Activated CD4-positive, alpha-beta T cell treated with anti-CD3 and anti-CD28 coated beads for 24 hours (primary cell): ENCODE results near the gene GGCX.
"Not testable (repeated sequence)": the region's sequence is repeated elsewhere in the genome, so short reads cannot be mapped to it uniquely, and the experiment has no call there.

ENCODE experiments used
- DNase-seq, 2 donors: peaks; one replicate each; pipeline ENCODE4 v3.0.0-alpha.2; 2020; ENCODE audit warnings: low read depth in 2 of 2

Gene GGCX

DNA sequence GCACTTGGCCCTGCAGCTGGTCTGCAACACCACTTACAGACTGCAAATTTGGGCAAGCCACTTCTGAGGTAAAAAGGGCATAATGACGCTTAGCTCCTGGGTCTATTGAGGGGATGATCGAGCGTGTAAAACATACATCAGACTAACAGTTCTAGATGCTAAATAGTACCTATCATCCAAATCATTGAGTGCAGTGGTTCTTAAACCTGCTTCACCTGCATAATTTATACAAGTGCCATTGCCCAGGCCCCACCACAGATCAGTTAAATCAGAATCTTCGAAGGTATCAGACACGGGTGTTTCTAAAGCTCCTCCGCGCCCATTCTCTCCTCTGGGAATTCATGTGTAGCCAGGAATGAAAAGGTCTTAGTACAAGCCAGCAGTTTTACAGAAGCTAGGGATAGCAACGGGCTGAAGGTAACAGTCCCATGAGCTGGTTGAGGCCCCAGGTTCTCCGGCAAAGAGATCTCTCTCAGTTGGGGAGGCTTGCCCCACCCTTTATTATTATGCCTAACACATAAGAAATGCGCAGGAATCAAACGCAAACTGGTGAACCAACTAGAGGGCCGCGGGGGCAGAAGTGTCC, 33.5 kb upstream of the GGCX start:
- DNase-seq, result no peak

DNA sequence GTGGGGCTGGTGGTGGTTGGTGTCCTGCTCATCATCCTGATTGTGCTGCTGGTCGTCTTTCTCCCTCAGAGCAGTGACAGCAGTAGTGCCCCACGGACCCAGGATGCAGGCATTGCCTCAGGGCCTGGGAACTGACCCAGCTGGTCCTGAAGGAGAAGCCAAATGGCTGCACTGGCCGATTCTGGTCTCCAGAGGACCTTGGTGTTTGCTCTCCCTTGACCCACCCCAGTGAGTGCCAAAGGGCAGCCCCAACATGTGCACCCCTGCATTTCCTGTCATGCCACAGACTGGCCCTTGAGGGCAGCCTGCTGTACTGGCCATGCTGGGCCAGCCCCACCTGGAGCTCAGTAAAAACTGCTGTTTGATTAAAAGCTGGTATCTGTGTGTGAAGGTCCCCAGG, 31.7 kb upstream of the GGCX start:
- DNase-seq, result no peak

DNA sequence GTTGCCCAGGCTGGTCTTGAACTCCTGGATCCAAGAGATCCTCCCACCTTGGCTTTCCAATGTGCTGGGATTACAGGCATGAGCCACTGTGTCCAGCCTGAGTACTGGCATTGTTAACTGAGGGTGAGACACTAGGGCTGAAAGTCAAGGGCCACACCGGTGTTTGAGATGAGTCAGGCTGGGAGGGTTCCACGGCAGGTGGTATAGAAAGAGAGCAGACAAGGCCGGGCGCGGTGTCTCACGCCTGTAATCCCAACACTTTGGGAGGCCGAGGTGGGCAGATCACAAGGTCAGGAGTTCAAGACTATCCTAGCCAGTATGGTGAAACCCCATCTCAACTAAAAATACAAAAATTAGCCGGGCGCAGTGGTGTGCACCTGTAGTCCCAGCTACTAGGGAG, 31.0 kb upstream of the GGCX start:
- not testable (repeated sequence) for DNase-seq

DNA sequence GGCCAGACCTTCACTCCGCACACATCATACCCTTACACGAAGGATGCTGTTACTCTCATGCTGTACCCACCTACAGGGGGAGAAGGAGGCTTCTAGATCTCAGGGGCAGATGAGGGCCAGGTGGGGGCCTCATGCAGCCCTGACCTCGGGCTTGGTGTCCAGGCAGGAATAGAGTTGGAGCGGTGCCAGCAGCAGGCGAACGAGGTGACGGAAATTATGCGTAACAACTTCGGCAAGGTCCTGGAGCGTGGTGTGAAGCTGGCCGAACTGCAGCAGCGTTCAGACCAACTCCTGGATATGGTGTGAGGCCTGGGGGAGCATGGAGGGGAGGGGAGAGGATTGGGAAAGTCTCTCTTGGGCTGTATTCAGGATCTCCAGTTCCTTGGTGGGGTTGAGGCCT, 30.3 kb upstream of the GGCX start:
- no peak for DNase-seq

DNA sequence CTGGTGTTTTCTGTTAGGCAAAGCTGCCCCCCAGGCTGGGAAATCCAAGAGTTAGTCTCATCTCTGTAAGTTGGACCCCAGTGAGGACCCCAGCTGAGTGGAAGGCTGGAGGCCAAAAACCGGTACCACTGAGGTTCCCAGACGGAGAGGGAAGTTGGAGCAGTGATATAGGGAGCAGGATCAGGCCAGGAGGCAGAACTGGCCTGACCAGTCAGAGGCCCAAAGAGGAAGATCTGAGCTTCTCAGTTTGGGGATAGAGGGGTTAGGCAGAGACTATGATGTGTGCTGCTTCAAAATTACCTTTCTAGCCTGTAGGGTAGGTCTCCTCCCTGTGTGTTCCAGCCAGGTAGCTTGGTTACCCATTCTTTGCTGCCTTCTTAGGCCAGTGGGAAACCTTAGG, 29.7 kb upstream of the GGCX start:
- no peak for DNase-seq

DNA sequence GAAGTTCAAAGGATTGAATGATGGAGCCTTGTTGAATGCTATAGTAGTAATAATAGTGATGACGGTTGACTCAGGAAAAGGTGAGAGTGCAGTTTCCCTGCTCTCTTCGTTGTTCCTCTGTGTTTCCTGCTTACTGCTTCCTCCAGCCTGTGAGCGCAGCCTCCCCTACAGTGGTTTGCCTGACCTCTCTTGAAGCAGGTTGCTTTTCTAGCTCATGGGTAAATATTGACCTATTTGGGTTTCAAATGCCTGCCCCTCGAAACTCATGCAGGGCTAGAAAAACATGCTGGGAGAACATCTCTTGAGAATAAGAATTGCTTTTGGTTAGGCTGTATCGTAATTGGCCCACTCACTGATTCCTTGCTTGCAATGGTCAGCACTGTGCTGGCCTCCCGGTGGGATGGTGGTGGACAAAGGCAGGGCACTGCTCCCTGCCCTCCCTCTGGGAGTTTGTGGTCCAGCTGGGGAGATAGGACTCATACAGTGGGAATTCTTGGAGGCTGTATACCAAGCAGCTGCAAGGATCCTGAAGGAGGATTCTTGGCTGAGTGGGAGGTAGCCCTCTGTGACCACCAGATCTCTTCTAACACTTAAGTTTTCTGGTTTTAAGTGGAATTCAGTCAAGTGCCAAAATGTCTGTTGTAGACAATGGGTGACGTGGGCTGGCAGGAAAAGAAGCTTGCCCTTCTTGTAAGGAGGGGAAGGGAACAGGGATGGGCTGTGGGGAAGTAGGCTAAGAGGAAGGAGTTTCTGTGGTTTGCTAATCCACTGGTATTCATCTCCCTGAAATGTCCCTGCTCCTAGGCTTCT, 28.9 kb upstream of the GGCX start:
- no peak for DNase-seq

DNA sequence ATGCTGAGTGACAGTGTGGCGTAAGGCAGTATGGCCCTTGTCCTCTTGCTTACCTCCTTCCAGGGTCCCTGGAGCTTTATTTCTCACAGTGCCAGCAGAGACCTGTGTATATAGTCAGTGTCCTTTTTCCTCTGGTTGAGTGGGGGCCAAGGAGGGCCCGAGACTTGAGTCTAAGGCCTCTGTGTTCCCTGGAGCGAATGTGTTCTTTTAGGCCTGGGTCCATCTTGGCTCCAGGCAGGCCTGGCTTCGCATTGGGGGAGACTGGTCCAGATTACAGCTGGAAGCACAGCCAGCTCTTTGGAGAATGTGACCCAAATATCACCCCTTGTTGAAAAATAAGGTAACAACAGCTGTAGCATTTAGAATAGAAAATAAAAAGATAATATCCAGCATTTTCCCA, 27.9 kb upstream of the GGCX start:
- no peak for DNase-seq

DNA sequence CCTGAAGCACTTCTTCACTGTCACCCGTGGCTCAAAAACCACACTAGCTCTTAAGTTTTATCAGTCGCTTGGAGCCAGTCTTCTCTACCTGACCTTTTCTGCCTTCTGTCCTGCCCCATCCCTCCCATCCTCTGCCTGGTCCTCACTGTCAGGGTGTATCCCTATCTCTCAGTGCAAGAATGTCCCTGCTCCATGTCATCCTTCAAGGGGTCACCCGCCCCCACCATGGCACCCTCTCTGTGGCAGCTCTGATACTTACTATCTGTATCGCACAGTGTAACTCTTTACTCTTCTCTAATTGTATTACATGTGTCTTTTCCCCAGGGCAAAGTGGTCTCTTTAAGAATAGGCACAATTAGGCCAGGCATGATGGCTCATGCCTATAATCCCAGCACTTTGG, 27.4 kb upstream of the GGCX start:
- no peak for DNase-seq

DNA sequence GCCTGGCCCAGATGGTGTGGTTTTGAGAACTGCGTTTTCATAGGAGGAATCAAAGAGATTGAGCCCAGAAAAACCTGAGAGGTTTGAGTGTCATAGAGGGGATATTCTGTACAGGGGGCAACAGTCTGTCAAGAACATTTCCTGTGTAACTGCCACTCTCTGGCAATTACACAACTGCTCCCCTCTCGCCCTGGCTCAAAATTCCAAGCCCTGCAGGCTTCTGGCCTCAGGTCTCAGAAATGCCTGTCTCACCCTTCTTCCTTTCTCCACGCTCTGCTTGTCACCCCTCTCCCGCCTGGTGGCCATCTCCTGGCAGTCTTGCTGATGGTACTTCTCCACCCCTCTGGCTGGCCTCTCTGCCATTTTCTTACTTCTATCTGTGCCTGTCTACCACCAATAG, 26.9 kb upstream of the GGCX start:
- DNase-seq, result no peak

DNA sequence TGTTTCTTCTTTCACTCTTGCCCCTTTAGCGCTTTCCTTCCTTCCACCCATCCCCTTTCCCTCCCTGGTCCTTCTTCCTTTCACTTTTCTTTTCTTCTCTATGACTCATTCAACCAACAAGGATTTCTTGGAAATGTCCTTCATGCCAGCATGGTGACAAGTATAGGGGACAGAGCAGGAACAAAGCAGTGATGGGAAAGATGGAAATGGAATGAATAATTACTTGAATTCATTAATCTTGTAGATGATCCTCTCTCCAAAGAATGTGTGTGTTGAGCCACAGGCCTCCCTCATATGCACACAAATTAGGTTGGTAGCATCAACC, 24.4 kb upstream of the GGCX start:
- no peak for DNase-seq

DNA sequence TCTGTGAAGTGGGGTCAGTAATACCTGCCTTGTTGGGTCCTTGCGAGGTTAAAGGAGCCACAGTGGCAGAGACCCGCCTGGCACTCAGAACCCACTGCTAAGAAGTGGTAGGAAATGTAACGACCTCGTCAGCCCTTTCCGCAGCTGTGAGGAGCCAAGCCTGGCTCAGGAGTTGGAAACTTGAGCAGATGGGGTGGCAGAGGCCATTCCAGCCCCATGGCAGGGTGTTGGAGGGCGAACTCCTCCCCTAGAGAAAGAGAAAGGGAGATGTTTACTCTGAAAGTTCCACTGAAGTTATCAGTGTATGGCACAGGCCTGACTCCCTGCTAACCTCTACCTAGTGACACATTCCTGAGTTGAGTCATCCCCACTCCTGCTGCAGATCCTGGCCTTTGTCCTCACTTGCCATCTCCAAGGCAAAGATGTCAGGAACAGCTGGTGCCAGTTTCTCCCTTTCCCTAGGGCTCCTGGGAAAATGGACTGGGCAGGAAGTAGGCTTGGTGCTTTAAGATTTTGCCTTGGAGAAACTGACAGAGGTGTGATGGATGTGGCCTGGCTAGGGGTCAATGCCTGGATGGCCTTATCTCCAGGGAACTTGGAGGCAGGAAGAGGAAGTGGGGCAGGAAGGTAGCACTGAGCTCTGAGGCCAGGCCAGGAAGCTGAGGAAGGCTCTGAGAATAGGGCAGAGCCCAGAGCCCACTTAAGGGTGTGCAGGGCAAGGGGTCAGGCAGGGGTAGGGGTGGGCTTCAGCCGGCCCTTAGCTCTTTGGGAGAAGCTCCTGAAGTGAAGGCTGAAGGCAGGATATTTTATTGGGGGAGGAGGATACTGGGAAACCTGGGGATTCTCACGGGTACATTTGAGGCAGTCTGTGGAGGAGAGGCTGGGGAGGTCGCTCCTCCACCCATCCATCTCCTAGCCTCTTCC, 23.8 kb upstream of the GGCX start:
- no peak for DNase-seq

DNA sequence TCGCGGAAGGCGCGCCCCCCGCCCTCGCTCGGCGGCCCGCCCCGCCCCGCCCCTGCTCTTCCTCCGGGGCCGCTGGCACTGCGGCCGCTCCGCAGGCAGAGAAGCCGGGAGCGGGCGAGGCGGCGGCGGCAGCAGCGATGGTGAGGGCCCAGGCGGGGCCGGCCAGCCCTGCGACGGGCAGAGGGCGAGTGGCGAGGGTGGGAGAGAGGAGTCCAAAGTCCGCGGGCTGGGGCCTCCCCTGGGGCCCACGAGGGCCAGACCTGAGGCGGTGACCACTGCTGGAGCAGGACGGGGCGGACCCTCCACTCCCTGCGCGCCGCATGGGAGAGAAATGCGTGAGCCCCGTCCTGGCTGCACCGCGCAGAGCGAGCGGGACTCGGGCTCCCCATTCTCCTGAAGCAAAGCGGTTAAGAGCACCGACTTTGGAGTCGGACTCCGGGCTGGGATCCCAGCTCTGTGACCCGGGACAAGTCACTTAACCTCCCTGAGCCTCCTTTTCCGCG, 23.1 kb upstream of the GGCX start, which contains the start of gene VAMP5:
VAMP5 (plus strand) TSS at position 78 of the 503 bp plus-strand sequence; CDS start at position 138, 60 bp downstream.
- DNase-seq, result no peak

DNA sequence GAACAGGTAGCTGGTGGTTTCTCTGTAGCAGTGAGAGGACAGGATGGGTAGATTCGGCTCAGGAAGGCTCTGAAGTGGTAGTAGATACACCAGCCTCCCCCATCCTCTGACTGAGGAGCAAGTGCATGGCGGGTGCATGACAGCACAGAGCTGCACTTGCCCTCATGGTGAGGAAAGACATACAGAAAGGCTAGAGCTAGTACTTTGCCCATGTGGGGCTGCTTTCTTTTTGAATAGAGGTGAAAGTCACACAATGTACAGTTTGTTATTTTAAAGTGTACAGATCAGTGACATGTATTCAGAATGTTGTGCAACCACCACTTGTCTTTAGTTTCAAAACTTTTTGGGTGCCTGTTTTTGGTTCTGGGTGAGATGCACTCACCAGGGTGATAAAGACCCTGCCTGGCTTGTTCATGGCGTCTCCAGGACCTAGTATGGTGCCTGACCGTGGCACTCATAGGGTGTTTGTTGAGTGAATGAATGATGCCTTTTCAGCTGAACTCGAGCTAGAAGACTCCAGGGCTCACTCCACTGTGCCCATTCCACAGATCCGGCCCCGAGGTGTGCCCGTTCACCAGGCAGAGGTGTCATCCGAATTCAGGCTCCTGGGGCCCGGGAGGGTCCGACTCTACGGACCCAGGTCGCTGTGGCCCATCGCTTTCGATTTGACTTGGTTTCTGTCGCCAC, 22.5 kb upstream of the GGCX start:
- DNase-seq, result no peak

DNA sequence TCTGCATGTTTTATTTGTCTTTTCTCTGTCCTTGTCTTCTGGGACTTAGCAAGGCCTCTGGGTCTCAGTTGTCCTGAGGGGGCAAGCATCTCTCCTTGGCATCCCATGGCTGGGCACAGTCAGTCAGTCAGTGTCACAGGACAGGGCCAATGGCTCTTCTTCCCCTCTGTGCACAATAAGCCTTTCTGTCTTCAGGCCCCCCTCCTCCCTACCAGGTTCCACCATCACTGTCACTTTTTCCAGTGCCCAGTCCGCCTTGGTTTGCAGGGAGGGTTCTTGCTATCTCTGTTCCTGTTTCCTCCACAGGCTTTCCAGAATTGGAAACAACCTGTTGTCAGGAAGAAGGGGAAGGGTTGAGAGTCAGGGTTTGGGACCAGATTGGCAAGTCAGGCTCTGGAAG, 21.2 kb upstream of the GGCX start:
- no peak for DNase-seq

DNA sequence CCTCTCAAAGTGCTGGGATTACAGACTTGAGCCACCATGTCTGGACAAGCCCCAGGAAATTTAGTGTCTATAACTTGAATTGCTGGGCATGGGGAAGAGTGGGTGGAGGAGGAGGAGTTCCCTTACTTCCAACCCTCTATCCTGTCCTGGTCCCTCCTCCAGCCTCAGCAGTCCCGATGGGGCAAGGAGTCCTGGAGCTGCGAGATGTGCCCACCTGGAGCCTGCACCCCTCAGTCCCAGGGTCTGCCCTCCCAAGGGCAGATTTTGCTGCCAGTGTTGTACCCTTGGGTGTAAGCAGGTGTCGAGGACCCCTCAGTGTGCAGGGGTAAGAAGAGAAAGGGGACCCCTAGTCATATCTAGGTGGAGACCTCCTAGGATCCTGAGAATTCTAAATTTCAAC, 18.9 kb upstream of the GGCX start:
- DNase-seq, result no peak

DNA sequence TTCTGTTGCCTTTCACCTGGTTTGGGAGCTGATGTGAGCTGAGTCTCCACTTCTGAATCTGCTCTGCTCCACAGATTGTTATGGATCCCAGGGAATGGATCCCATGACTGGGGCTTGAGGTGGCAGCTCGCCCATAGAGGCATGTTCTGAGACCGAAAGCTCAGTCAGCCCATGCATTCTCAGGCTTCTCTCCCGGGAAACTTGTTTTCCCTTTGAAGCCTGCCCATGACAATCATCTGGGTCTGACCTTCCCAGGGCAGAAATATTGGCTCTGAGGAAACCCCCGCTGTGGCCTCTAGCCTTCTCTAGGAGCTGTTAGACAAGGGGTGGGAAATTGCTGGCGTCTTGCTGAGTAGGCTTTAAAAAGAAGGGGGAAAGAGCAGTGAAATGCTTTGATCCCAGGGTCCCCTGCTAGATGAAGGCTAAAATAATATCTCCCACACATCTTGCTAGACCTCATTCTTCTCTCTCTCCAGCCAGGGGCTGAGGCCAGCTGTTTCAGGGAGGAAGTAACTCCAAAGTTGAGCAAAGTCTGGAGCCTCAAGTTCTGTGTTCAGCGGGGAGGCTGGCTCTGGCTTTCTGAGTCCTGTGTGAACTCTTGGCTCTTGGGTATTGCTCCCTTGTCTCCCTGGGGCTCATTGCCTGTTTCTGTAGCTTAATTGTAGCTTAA, 18.1 kb upstream of the GGCX start:
- no peak for DNase-seq

DNA sequence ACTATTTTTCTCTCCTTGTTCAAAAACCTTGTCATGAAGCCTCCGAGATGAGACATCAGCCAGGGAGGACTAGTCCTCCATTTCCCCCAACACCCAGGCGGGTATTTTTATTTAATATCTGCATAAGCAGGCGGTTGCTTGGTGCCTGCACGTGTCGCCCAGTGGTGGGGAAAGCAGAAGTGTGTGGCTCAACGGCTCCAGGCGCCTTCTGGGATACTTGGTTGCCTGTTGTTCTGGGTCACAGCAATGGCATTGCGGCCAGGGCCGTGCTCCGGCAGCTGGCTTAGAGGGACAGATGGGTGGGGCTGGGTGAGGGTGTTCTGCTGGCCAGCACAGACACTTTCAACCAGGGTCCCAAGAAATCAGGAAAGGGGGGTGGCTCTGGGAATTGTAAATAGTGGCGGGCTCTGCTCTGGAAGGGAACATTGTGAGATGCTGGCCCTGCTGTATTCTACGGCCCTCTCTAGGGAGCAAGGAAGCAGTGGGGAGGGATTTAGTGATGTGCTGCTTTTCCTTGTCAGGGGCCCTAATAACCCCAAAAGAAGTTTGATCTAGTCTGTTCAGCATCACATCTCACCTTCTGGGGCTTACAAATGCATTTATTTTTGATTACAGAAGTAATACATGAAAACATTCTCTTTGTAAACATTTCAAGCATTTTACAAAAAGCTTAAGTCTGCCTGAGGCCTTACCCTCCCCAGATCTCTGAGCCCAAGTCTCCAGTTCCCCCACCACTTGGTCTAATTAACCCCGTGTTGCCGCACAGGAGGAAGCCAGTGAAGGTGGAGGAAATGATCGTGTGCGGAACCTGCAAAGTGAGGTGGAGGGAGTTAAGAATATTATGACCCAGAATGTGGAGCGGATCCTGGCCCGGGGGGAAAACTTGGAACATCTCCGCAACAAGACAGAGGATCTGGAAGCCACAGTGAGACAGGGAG, 17.2 kb upstream of the GGCX start:
- no peak for DNase-seq

DNA sequence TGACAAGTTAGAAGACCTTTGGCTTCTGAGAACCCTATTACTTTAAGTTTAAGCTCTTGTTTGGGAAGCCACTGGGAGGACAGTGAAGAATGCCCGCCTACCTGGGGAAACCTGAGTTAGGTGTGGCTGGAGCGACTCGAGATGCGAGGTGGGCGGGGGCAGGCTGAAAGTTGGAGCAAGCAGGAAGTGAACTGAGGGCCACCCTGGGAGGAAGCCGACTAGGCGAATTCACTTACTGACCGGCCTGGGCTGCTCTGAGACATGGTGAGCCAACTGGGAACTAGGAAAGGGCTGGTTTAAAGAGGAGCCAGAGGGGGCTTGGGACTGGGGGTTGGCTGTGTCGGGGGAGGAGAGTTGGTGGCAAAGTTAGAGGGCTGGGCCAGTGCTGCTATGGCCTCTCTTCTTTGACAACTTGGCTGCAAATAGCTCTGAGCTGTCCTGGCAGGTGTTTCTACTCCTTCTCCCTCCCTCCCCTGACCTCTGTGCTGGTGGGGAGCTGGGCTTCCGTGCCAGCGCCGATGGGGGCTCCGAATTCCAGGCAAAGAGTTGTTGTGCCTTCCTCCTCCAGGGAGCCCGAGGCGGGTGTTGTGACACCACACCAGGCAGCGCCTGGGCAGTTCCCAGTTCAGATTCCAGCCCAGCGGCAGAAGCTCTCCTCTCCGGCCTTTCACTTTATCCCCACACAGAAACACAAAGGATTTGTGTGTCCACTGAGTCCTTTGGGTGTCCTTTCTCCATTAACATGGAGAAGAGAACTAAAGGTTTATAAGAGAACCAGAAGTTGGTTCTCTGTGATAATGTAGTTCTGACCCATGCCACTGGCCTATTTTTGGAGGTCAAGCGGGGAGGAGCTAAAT, 16.3 kb upstream of the GGCX start, which contains the start of gene VAMP8:
VAMP8 (plus strand) TSS at position 201 of the 857 bp plus-strand sequence; CDS start at position 262, 61 bp downstream.
- DNase-seq, result peak; percentile 45 to 60

DNA sequence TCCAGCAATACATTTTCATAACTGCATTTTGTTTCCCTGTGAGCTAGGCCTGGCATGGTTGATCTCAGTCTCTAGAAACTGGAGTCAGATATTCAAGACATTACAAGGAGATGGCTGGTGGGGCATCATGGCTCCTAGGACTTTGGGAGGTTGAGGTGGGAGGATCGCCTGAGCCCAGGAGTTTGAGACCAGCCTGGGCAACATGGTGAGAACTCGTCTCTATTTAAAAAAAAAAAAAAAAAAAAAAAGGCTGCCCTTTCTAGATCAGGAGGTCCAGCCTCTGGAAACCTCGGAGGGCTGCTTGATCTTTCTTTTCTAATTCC, 15.7 kb upstream of the GGCX start:
- no peak for DNase-seq
